K562 (cell line): ENCODE data around the gene PEPD. TPM values are rescaled to one million over a fixed set of nuclear protein-coding genes. Genes with fewer than 3 reads are reported as not detected.

Experiments used
- ATAC-seq: fragments of 200-7000 bp; cut with Tn5 transposase; 3 replicates; pipeline ENCODE4 v1.9.1; 2020; ENCODE audit warnings: moderate library complexity
- BruUV-seq: library from RNA; stranded (reverse); fragments of 400-500 nt; replicated peaks from 2 replicates; lab custom pipeline; 2021; lab: Mats Ljungman, UMichigan
- CTCF ChIA-PET: fragments of 300-600 bp; formaldehyde crosslinking; extraction: SDS; loops from one replicate; lab custom pipeline; 2021; ENCODE audit warnings: low intra/inter-chr PET ratio; lab: Yijun Ruan, JAX
- POLR2A ChIA-PET: fragments of 300-600, 350-650 bp; sonication (Branson Sonifier 250); formaldehyde crosslinking; extraction: SDS; loops from one replicate; lab custom pipeline; 2021; ENCODE audit warnings: antibody characterized with exemption, inconsistent platforms; lab: Yijun Ruan, JAX
- DNase-seq, 4 experiments: peaks; one replicate each; pipeline versions ENCODE4 v3.0.0 to v3.0.0-alpha.2; 2011 to 2018; ENCODE audit warnings: low spot score in 3 of 4, mixed read lengths in 3 of 4; ENCODE audit errors: extremely low read depth in 1 of 4
- FAIRE-seq: peaks from 2 replicates; lab custom pipeline; 2011; peaks lifted over from hg19 to GRCh38; lab: Jason Lieb, UNC
- H2AFZ ChIP-seq: 2 replicates; pipeline ENCODE4 v1.6.0; 2011; ENCODE audit warnings: low read depth, low read length, control low read depth, inconsistent platforms
- H3K27ac ChIP-seq: fragments of 200-600 bp; 3 replicates; pipeline ENCODE4 v1.8.0; 2011; ENCODE audit warnings: low read depth, mild to moderate bottlenecking, control low read depth, inconsistent platforms, low read length, moderate library complexity, mixed read lengths; ENCODE audit errors: extremely low read depth
- H3K27me3 ChIP-seq, 2 experiments: fragments of 300-600 bp in 1 of 2; 2 replicates in 1 of 2; 3 replicates in 1 of 2; pipeline versions ENCODE4 v1.6.0 to v1.8.0; 2011; ENCODE audit warnings: inconsistent platforms in 2 of 2, low read length in 2 of 2, mild to moderate bottlenecking in 1 of 2, mixed read lengths in 1 of 2, moderate library complexity in 1 of 2; ENCODE audit not compliant: control insufficient read depth in 2 of 2, insufficient read depth in 2 of 2
- H3K36me3 ChIP-seq: fragments of 300-600 bp; 3 replicates; pipeline ENCODE4 v1.8.0; 2011; ENCODE audit warnings: mild to moderate bottlenecking, low read length, inconsistent platforms; ENCODE audit not compliant: control insufficient read depth, insufficient read depth
- H3K4me1 ChIP-seq, 2 experiments: fragments of 200-600 bp in 1 of 2; replicated peaks in 1 of 2; 2 replicates in 1 of 2; 3 replicates in 1 of 2; pipeline versions ENCODE4 v1.5.1 to v1.8.0; 2011; ENCODE audit warnings: inconsistent platforms in 2 of 2, low read length in 2 of 2, mild to moderate bottlenecking in 1 of 2, mixed read lengths in 1 of 2, moderate library complexity in 1 of 2; ENCODE audit not compliant: control insufficient read depth in 2 of 2, insufficient read depth in 2 of 2
- H3K4me2 ChIP-seq: 2 replicates; pipeline ENCODE4 v1.6.1; 2011; ENCODE audit warnings: low read length, control low read depth, inconsistent platforms, mixed read lengths; ENCODE audit not compliant: insufficient read depth
- H3K4me3 ChIP-seq: fragments of 200-600 bp; sonication (generic), shearing (Covaris generic); 2 replicates; pipeline ENCODE4 v1.5.1; 2016; ENCODE audit warnings: control low read depth, inconsistent platforms
- H3K79me2 ChIP-seq: fragments of 200-600 bp; 3 replicates; pipeline ENCODE4 v1.8.0; 2011; ENCODE audit warnings: low read length, inconsistent platforms; ENCODE audit not compliant: control insufficient read depth, insufficient read depth
- H3K9ac ChIP-seq, 2 experiments: 2 replicates each; pipeline versions ENCODE4 v1.6.0 to v1.6.1; 2011; ENCODE audit warnings: low read depth in 2 of 2, low read length in 2 of 2, control low read depth in 1 of 2, inconsistent platforms in 1 of 2, mild to moderate bottlenecking in 1 of 2, mixed read lengths in 1 of 2; ENCODE audit not compliant: insufficient read depth in 1 of 2
- H3K9me1 ChIP-seq: one replicate; pipeline ENCODE4 v1.6.0; 2011; ENCODE audit warnings: inconsistent platforms, mild to moderate bottlenecking, low read length, moderate library complexity; ENCODE audit not compliant: control insufficient read depth, insufficient read depth
- H3K9me3 ChIP-seq: replicated peaks from 2 replicates; pipeline ENCODE4 v1.5.1; 2011; ENCODE audit warnings: low read depth, low read length, inconsistent platforms; ENCODE audit not compliant: control insufficient read depth, insufficient read depth
- H4K20me1 ChIP-seq: replicated peaks from 2 replicates; pipeline ENCODE4 v1.6.1; 2011; ENCODE audit warnings: low read length, inconsistent platforms, mixed read lengths; ENCODE audit not compliant: control insufficient read depth, insufficient read depth
- AFF4 ChIP-seq: sonication (generic); formaldehyde crosslinking; IDR thresholded peaks from 2 replicates; pipeline ENCODE4 v1.8.0; 2023; ENCODE audit warnings: mild to moderate bottlenecking, missing genetic modification reagents
- BRF1 ChIP-seq: IDR thresholded peaks from 3 replicates; pipeline ENCODE4 v1.6.1; 2011; ENCODE audit warnings: borderline replicate concordance, mild to moderate bottlenecking; ENCODE audit not compliant: insufficient read length; ENCODE audit errors: extremely low read depth
- CSDE1 ChIP-seq, 2 experiments: fragments of 450-650 bp; IDR thresholded peaks; 2 replicates each; pipeline ENCODE4 v1.6.1; 2016; ENCODE audit warnings: mild to moderate bottlenecking in 1 of 2
- HDAC6 ChIP-seq: IDR thresholded peaks from 2 replicates; pipeline ENCODE4 v1.6.1; 2012; ENCODE audit warnings: low read depth, mild to moderate bottlenecking, control low read depth, inconsistent platforms, low read length, moderate library complexity
- ZNF239 ChIP-seq: fragments of 250-450 bp; sonication (Bioruptor Pico); IDR thresholded peaks from 2 replicates; pipeline ENCODE4 v1.4.0; 2020; ENCODE audit warnings: mild to moderate bottlenecking
- WGBS: fragments of 100-300 bp; shearing (Covaris generic); methylation state at CpG from one replicate; pipeline ENCODE4 v1.1.6; 2016; ENCODE audit warnings: low coverage, mixed read lengths; ENCODE audit not compliant: insufficient coverage; ENCODE audit errors: missing lambda C conversion rate; 5-methylcytosine and 5-hydroxymethylcytosine counted together
- in situ Hi-C: fragments of 300-500 bp; cut with MboI; formaldehyde crosslinking; loops from 4 replicates; pipeline ENCODE4 v1.15.0; 2018; ENCODE audit warnings: inconsistent platforms, mixed read lengths
- intact Hi-C: fragments of 100-400 bp; cut with micrococcal nuclease; formaldehyde crosslinking; loops from 2 replicates; pipeline ENCODE4 v1.14.2; 2022
- polyA plus RNA-seq, 8 experiments: library from polyadenylated mRNA; depleted of rRNA in 4 of 8; stranded (reverse) in 5 of 8; unstranded in 3 of 8; fragments of >200 nt; fragmentation: Nextera tagmentation in 2 of 8; fragmentation: Illumina TruSeq in 1 of 8; extraction: Ambion mirVana in 2 of 8; extraction: Trizol in 1 of 8; gene quantifications; 2 replicates each; pipeline versions ENCODE4 v1.2.1 to v1.2.3, GENCODE V29; 2011 to 2014; ENCODE audit warnings: inconsistent platforms in 1 of 8, missing spikeins in 1 of 8
- total RNA-seq, 7 experiments: library from RNA; depleted of rRNA in 6 of 7; stranded (reverse); fragments of >200 nt in 6 of 7; fragmentation: Illumina TruSeq in 2 of 7; extraction: Trizol in 2 of 7; gene quantifications; 2 replicates each; pipeline versions ENCODE4 v1.2.1 to v1.2.3, GENCODE V29; 2011 to 2021; ENCODE audit warnings: low replicate concordance in 1 of 7
- TF ChIP-seq, protein P1 (sequence below): fragments of 450-650 bp; formaldehyde crosslinking; IDR thresholded peaks from 2 replicates; pipeline ENCODE4 v1.4.0; 2022; ENCODE audit warnings: missing genetic modification characterization

The PEPD gene
- total and polyA plus RNA-seq, 9 of the 15 experiments (the other 6 are each of a cell fraction or from before 2014, with no cell fraction given) = 1.3 to 19.2 (median 16.0) TPM

GRCh38 chr19:33458807-33459206 is 62.8 kb downstream of the PEPD start:
- Histone ChIP-seq H4K20me1 (0 out of 2 replicates have a peak, but pooled peaks cover 8% of the 10 kb centered on the region), H2AFZ (no peak overlapping the region), H3K9me3 (no peaks in the 10 kb centered on the region), H3K9me1 (no peaks in the 10 kb centered on the region), H3K27me3 (peaks cover 0 to 30% of the 10 kb centered on the region in 2 experiments; a peak in 2 of 5 replicates), H3K4me3 (no peak overlapping the region), H3K4me1 (no peaks in the 10 kb centered on the region; a peak in 1 of 5 replicates), H3K79me2 (no peaks in the 10 kb centered on the region), H3K9ac (no peak overlapping the region), H3K27ac (no peak overlapping the region), H3K4me2 (no peak overlapping the region), H3K36me3 (no peaks in the 10 kb centered on the region; the same call in 2 of the 3 replicates)
- POLR2A ChIA-PET = no interaction called here
- DNase-seq (no peak), FAIRE-seq (no peak), ATAC-seq (no peak)
- BruUV-seq = no TSS peak
- 38% methylated on average over 12 of the region's 12 CpGs for WGBS
- intact Hi-C loops (no loop called here), in situ Hi-C loops (no loop called here)
- TF ChIP-seq BRF1 = no peak
- TF ChIP-seq HDAC6 = no peak
- TF ChIP-seq ZNF239 (CRISPR knock-in tag) = no peak
- no peak for TF ChIP-seq CSDE1 (IDR thresholded peaks at IDR 0.05)
- CTCF ChIA-PET = no interaction called here

DNA sequence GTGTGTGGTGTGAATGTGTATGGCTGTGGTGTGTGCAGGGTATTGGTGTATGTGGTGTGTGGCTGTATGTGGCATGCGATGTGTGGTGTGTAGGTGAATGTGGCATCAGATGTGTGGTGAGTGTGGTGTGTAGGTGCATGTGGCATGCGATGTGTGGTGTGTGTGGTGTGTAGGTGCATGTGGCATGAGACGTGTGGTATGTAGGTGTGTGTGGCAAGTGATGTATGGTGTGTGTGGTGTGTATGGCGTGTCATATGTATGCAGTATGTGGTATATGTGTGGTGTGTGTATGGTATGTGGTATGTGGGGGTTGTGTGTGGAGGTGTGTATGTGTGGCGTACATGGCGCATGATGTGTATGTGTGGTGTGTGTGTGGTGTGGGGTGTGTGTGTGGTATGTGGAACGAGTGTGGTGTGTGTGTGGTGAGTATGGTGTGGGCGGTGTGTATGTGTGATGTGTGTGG is 63.4 kb downstream of the PEPD start:
- Histone ChIP-seq H4K20me1 (0 out of 2 replicates have a peak, but pooled peaks cover 8% of the 10 kb centered on the region), H3K4me1 (no peaks in the 10 kb centered on the region; a peak in 1 of 5 replicates), H3K4me3 (no peak overlapping the region), H3K27ac (no peak overlapping the region; the same call in 2 of the 3 replicates), H3K9me3 (no peaks in the 10 kb centered on the region), H2AFZ (no peak overlapping the region), H3K27me3 (peaks cover 0 to 31% of the 10 kb centered on the region in 2 experiments; a peak in 2 of 5 replicates), H3K36me3 (no peaks in the 10 kb centered on the region; the same call in 2 of the 3 replicates), H3K9me1 (no peaks in the 10 kb centered on the region), H3K79me2 (no peaks in the 10 kb centered on the region), H3K4me2 (no peak overlapping the region), H3K9ac (no peak overlapping the region)
- peak; percentile 52 for FAIRE-seq
- intact Hi-C loops (no loop called here), in situ Hi-C loops (no loop called here)
- no TSS peak for BruUV-seq
- ATAC-seq = no peak
- 48% methylated on average over 6 of the region's 8 CpGs for WGBS
- TF ChIP-seq AFF4 (CRISPR knock-in tag) = no peak
- TF ChIP-seq, protein P1, sequence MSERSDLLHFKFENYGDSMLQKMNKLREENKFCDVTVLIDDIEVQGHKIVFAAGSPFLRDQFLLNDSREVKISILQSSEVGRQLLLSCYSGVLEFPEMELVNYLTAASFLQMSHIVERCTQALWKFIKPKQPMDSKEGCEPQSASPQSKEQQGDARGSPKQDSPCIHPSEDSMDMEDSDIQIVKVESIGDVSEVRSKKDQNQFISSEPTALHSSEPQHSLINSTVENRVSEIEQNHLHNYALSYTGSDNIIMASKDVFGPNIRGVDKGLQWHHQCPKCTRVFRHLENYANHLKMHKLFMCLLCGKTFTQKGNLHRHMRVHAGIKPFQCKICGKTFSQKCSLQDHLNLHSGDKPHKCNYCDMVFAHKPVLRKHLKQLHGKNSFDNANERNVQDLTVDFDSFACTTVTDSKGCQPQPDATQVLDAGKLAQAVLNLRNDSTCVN (CRISPR knock-in tag) = 0 out of 2 replicates have a peak, but pooled peaks have one; percentile 29
- ChIA-PET CTCF (no interaction called here), POLR2A (no interaction called here)
- no peak for DNase-seq
